HUES6 (cell line): ENCODE results near the gene ZCCHC13.

Experiments used
- H3K27ac ChIP-seq: 2 replicates; pipeline ENCODE4 v1.7.0; 2013; ENCODE audit warnings: low read depth, mild to moderate bottlenecking, low read length, inconsistent platforms
- H3K27me3 ChIP-seq: 2 replicates; pipeline ENCODE4 v1.6.1; 2013; ENCODE audit warnings: low read length; ENCODE audit not compliant: control insufficient read depth, insufficient read depth
- H3K36me3 ChIP-seq: 2 replicates; pipeline ENCODE4 v1.6.1; 2013; ENCODE audit warnings: low read length; ENCODE audit not compliant: control insufficient read depth, insufficient read depth
- H3K4me1 ChIP-seq: 2 replicates; pipeline ENCODE4 v1.6.1; 2013; ENCODE audit warnings: low read length; ENCODE audit not compliant: control insufficient read depth, insufficient read depth
- H3K4me3 ChIP-seq: 2 replicates; pipeline ENCODE4 v1.5.1; 2013; ENCODE audit warnings: low read depth, low read length
- H3K9ac ChIP-seq: one replicate; pipeline ENCODE4 v1.6.1; 2013; ENCODE audit warnings: mild to moderate bottlenecking, low read length
- H3K9me3 ChIP-seq: 2 replicates; pipeline ENCODE4 v1.6.1; 2013; ENCODE audit warnings: low read depth, low read length; ENCODE audit not compliant: control insufficient read depth, insufficient read depth

The ZCCHC13 gene

GRCh38 chrX:74351760-74352159 is 47.8 kb downstream of the ZCCHC13 start:
- H3K9me3 ChIP-seq, result no peaks in the 10 kb centered on the region
- no peak overlapping the region for H3K9ac ChIP-seq
- H3K27ac ChIP-seq, result no peak overlapping the region
- no peaks in the 10 kb centered on the region for H3K36me3 ChIP-seq
- H3K27me3 ChIP-seq, result no peaks in the 10 kb centered on the region; the same call in 1 of the 2 replicates
- no peak overlapping the region for H3K4me3 ChIP-seq
- H3K4me1 ChIP-seq, result no peaks in the 10 kb centered on the region

- H3K27ac ChIP-seq, result no peak overlapping the region
- no peaks in the 10 kb centered on the region for H3K9me3 ChIP-seq
- no peaks in the 10 kb centered on the region for H3K36me3 ChIP-seq
- no peaks in the 10 kb centered on the region; the same call in 1 of the 2 replicates for H3K27me3 ChIP-seq
- H3K4me3 ChIP-seq, result no peak overlapping the region
- no peak overlapping the region for H3K9ac ChIP-seq
- no peaks in the 10 kb centered on the region for H3K4me1 ChIP-seq
Measured at GRCh38 chrX:74353984-74354383, 50.0 kb downstream of the ZCCHC13 start.
